ENCODE measurements around the gene PLEKHG3.

- TF ChIP-seq ZC3H4 (CRISPR knock-in tag; IDR thresholded peaks at IDR 0.05; ENCODE audit: borderline replicate concordance) (no peak), CTCF (CRISPR knock-in tag; IDR thresholded peaks at IDR 0.05) (no peak), NR1H2 (CRISPR knock-in tag; IDR thresholded peaks at IDR 0.05; ENCODE audit: borderline replicate concordance, low read depth) (no peak), E2F1 (CRISPR knock-in tag; IDR thresholded peaks at IDR 0.05) (no peak), MTA3 (CRISPR knock-in tag; IDR thresholded peaks at IDR 0.05) (no peak)
These were observed at the start of gene PLEKHG3 for GRCh38 chr14:64704143-64704742.
